ENCODE data around the gene POU1F1.
"Not testable (repeated sequence)": the region's sequence is repeated elsewhere in the genome, so short reads cannot be mapped to it uniquely, and the experiment has no call there.

POU1F1 gene, protein sequence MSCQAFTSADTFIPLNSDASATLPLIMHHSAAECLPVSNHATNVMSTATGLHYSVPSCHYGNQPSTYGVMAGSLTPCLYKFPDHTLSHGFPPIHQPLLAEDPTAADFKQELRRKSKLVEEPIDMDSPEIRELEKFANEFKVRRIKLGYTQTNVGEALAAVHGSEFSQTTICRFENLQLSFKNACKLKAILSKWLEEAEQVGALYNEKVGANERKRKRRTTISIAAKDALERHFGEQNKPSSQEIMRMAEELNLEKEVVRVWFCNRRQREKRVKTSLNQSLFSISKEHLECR

DNA sequence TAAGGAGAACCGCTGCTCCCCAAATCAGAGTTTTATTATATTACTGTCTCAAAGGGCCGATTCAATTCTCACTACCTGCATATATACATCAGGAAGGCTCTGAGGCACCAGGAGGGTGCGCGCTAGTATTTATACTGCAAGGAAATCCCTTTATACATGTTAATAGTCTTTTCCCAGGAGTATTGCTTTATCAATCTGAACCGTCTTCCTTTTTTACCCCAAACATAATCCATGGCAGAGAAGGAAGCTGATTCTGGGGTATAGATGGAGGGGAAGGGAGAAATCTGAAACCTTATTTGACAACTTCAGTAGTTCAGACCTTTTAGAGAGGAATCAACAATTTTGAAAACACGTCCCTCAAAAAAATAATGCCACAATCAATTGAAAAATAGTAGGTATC lies at the start of gene POU1F1:
TSS of gene POU1F1 (minus strand) at position 101 of the 400 bp plus-strand sequence. CDS start 122 bp downstream, outside the sequence.
- DNase-seq = no peak

DNA sequence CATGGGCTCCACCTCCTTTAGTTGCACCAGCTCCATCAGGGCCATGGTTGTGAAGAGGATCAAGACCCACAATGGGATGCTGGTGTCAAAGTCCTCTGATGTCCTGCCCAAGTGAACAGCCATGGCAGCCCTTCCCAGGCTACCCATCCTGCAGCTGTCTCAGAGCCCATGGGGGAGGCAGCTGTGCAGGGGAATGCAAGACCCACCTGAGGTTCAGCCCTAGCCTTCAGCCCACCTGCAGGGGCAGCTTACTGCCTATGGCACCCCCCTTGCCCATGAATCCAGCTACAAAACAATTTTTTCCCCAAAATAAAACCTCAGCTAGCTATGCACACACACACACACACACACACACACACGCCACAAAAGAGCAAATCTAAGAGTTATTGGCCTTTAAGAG lies 48.2 kb upstream of the POU1F1 start:
- DNase-seq = no peak

DNA sequence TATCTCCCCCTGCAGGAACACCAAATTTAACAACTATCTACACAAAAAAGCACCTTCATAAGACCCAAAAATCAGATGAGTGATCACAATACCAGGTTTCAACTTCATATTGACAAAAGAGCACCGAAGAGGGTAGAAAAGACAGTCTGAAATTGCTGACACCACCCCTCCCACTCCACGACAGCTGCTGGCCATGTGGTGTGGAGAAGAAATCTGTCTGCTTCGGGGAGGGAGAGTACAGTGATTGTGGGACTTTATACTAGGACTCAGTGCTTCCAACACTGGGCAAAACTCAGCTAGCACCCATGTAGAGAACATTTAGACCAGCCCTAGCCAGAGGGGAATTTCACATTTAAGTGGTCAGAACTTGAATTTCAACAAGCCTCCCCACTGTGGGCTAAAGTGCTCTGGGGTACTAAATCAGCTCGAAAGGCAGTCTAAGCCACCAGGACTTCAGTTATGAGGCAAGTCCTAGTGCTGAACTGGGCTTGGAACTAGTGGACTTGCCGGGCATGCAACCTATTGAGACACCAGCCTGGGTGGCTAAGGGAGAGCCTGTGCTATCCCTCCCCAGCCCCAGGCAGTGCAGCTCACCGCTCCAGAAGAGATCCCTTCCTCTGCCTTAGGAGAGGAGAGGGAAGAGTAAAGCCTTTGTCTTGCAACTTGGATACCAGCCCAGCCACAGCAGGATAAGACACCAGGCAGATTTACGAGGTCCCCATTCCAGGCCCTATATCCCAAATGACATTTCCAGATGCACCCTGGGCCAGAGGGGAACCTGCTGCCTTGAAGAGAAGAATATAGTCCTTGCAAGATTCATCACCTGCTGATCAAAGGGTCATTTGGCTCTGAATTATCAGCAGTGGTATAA lies 44.6 kb upstream of the POU1F1 start:
- no peak for DNase-seq

DNA sequence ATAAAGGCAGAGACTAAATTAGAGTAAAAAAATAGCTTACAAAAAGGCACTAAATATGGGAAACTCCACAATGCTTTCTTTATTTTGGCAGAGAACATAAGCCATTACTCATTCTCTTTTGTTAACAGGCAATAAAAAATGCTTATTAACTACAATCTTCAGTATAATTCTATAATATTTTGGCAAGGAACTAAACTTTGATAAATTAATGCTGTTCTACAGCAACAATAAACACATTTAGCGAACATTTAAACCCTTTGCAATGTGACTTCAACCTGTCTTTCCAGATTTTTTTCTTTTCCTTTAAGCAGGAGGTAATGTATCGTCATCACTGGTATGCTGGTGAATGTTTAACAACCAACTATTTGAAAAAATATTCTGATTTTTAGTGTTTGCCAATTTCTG lies 42.2 kb upstream of the POU1F1 start:
- DNase-seq = no peak

- no peak for DNase-seq
Measured at GRCh38 chr3:87317779-87318178, 41.4 kb upstream of the POU1F1 start.

GRCh38 chr3:87313641-87314040 lies 37.3 kb upstream of the POU1F1 start:
- no peak for DNase-seq

DNA sequence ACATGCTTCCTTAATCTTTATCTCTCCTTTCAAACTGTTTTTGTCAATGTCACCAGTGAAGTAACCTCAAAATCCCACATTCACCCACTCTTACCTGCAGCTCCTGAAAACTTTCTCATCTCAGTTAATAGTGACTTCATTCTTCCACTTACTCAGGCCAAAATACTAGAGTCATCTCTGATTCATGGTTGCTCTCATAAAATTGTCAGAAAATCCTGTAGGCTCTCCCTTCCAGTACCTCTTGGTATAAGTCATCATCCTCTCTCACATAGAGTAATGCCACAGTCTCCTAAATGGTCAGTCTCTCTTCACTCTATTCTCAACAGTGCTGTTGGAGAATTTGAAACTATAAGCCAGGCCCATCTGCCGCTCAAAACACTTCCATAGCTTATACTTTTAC lies 34.9 kb upstream of the POU1F1 start:
- no peak for DNase-seq

GRCh38 chr3:87309601-87310000 lies 33.2 kb upstream of the POU1F1 start:
- DNase-seq = no peak

DNA sequence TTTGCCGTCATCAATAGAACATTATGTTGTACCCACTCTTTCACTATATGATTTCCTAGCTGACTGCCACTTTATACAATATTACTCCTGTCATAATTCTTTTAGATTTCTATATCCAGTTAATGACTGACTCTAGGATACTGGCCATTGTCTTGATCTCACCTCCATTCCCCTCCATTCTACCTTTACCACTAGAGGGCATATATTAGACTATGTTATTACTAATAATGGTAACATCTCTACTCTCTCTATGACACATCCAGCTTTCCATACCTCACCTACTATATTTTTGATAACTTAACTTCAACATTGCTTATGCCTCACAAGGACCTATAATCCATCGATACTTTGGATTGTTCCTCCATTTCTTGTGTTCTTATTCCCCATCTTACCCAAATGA lies 31.4 kb upstream of the POU1F1 start:
- DNase-seq = no peak

DNA sequence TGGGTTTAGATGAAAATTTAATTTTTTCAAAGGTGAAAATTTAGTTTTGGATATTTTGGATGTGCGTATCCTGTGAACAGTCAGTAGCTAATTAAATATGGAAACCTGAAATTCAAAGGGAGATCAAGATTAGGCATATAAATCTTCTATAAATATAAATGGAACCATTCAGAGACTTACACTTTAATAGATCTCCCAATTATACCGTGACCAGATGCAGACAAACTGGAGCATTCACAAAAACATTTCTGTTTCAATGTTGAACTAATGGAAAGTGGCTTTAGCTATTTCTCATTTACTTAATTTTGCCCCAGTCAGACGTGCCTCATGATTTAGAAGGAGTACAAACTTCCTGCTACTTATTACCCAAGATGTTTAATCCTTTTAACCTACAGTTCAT lies 29.1 kb upstream of the POU1F1 start:
- no peak for DNase-seq

DNA sequence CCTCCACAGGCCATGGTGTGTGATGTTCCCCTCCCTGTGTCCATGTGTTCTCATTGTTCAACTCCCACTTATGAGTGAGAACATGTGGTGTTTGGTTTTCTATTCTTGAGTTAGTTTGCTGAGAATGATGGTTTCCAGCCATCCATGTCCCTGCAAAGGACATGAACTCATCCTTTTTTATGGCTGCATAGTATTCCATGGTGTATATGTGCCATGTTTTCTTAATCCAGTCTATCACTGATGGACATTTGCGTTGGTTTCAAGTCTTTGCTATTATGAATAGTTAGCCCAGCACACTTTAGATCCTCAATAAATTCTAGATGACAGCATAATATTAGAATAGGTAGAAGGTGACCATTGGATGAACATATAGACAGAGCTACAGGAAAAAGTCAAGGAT lies 28.6 kb upstream of the POU1F1 start:
- DNase-seq = not testable (repeated sequence)

GRCh38 chr3:87298111-87298718 lies 21.8 kb upstream of the POU1F1 start:
- DNase-seq = no peak

- no peak for DNase-seq
Measured at GRCh38 chr3:87288446-87288845, 12.1 kb upstream of the POU1F1 start.

GRCh38 chr3:87287011-87287410 lies 10.6 kb upstream of the POU1F1 start:
- DNase-seq = no peak

DNA sequence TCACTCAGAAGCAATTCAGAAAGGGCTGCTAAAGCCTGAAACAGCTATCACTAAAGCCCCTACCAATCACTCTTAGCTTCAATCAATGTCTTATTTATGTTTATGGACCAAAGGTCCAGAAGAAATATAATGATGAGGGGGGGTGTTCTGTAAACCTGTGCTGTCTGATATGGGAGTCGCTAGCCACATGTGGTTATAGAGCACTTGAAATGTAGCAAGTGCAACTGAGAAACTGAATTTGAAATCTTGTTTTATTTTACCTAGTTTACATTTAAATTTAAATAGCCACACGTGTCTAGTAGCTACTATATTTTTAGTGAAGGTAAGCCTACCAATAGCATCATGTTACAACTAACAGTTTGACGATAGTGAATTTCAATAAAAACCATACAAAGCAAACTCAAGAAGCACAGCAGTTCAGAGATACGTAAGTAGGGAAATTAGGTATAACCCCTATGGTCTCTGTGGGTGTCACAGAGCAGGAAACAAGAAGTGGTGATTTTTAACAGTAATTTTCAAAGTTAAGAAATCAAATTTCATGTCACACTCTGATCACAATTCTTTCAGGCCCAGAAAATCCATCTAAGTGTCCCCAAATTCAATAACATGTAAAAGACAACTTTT lies 3.6 kb downstream of the POU1F1 start:
- DNase-seq = no peak

- no peak for DNase-seq
Measured at GRCh38 chr3:87270908-87271700, 5.3 kb downstream of the POU1F1 start.

GRCh38 chr3:87269723-87270122 lies 6.7 kb downstream of the POU1F1 start:
- DNase-seq = no peak

DNA sequence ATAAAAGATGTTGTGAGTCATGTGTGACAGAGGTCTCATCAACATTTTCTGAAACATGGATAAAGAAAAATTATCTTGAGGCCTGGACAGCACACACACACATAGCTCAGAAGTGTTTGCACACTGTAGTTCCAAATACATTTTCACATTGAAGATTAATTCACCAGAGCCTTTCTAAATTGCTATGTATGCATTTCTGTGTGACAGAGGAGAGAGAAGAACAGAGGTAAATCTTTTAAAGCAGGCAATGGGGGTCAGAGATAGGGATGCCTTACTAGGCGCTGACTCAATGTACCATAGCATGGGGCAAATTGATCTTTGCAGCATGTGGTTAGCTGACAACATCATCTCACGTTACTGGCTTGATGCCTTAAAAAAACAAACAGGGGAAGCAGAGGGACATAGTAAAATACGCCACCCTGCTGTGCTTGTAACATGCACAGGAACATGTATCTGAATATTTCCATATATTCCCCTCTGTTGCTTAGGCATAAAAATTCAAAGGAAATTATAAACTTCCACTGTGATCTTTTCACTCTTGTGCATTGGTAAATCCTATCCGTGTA lies 7.7 kb downstream of the POU1F1 start:
- DNase-seq = no peak

GRCh38 chr3:87267953-87268645 lies 8.3 kb downstream of the POU1F1 start:
- DNase-seq = no peak

GRCh38 chr3:87261925-87262324 lies 14.5 kb downstream of the POU1F1 start:
- DNase-seq = no peak

- DNase-seq = no peak
Measured at GRCh38 chr3:87260270-87260669, 16.1 kb downstream of the POU1F1 start.

- DNase-seq = no peak
Measured at GRCh38 chr3:87250009-87250408, 26.4 kb downstream of the POU1F1 start.

All from activated CD8-positive, alpha-beta memory T cell treated with anti-CD3 and anti-CD28 coated beads, Interleukin-2, amount 50 U/mL, for 48 hours (primary cell).